Nephron progenitor cell (in vitro differentiated cells): ENCODE data around the gene ALOX12B.

Source experiments
- DNase-seq: peaks from one replicate; pipeline ENCODE4 v3.0.0; 2021
- H3K27ac Mint-ChIP-seq: 2 replicates; pipeline ENCODE4 v1.8.0; 2021; ENCODE audit warnings: mild to moderate bottlenecking, moderate library complexity, mixed read lengths
- H3K27me3 Mint-ChIP-seq: 2 replicates; pipeline ENCODE4 v1.8.0; 2021; ENCODE audit warnings: mild to moderate bottlenecking, low read depth, mixed read lengths; ENCODE audit not compliant: poor library complexity
- H3K36me3 Mint-ChIP-seq: 2 replicates; pipeline ENCODE4 v1.8.0; 2021; ENCODE audit warnings: low read depth, mixed read lengths
- H3K4me1 Mint-ChIP-seq: 2 replicates; pipeline ENCODE4 v1.8.0; 2021; ENCODE audit warnings: mixed read lengths
- H3K4me3 Mint-ChIP-seq: 2 replicates; pipeline ENCODE4 v1.8.0; 2021; ENCODE audit warnings: mild to moderate bottlenecking, moderate library complexity, mixed read lengths
- H3K9me3 Mint-ChIP-seq: 2 replicates; pipeline ENCODE4 v1.8.0; 2021; ENCODE audit warnings: mild to moderate bottlenecking, moderate library complexity, mixed read lengths
- CTCF ChIP-seq: fragments of 200-600 bp; sonication (generic); IDR thresholded peaks from 2 replicates; pipeline ENCODE4 v1.5.0; 2021; ENCODE audit warnings: antibody characterized with exemption

Gene ALOX12B

GRCh38 chr17:8126491-8127066 lies 39.1 kb upstream of the ALOX12B start:
- Mint-ChIP-seq H3K4me1 (peaks cover 37% of the 10 kb centered on the region), H3K4me3 (peak overlapping the region; percentile 93), H3K27ac (peak overlapping the region; percentile 31), H3K36me3 (no peaks in the 10 kb centered on the region), H3K27me3 (peaks cover 55% of the 10 kb centered on the region), H3K9me3 (no peaks in the 10 kb centered on the region)
- no peak for TF ChIP-seq CTCF
- DNase-seq, result peak; percentile 81

GRCh38 chr17:8125947-8126490 lies 38.5 kb upstream of the ALOX12B start:
- peak overlapping the region; percentile 91 for H3K27ac Mint-ChIP-seq
- H3K4me1 Mint-ChIP-seq, result peaks cover 37% of the 10 kb centered on the region
- TF ChIP-seq CTCF, result no peak
- DNase-seq, result peak; percentile 61
- H3K4me3 Mint-ChIP-seq, result peak overlapping the region; percentile 93
- H3K27me3 Mint-ChIP-seq, result peaks cover 56% of the 10 kb centered on the region
- no peaks in the 10 kb centered on the region for H3K9me3 Mint-ChIP-seq
- no peaks in the 10 kb centered on the region for H3K36me3 Mint-ChIP-seq

- Mint-ChIP-seq H3K4me3 (peak overlapping the region; percentile 93), H3K36me3 (no peaks in the 10 kb centered on the region), H3K4me1 (peaks cover 37% of the 10 kb centered on the region), H3K27me3 (peaks cover 61% of the 10 kb centered on the region), H3K27ac (peak overlapping the region; percentile 91), H3K9me3 (no peaks in the 10 kb centered on the region)
- TF ChIP-seq CTCF, result no peak
- DNase-seq, result peak; percentile 92
Observed at GRCh38 chr17:8125154-8125946, 37.8 kb upstream of the ALOX12B start.

GRCh38 chr17:8124350-8125153 lies 37.0 kb upstream of the ALOX12B start:
- Mint-ChIP-seq H3K4me1 (peaks cover 37% of the 10 kb centered on the region), H3K4me3 (peak overlapping the region; percentile 93), H3K36me3 (no peaks in the 10 kb centered on the region), H3K27ac (peak overlapping the region; percentile 31), H3K27me3 (peaks cover 60% of the 10 kb centered on the region), H3K9me3 (no peaks in the 10 kb centered on the region)
- TF ChIP-seq CTCF, result no peak
- DNase-seq, result peak; percentile 38

- Mint-ChIP-seq H3K36me3 (no peaks in the 10 kb centered on the region), H3K4me1 (peaks cover 37% of the 10 kb centered on the region), H3K9me3 (no peaks in the 10 kb centered on the region), H3K4me3 (peak within 1 kb of the TSS; percentile 93), H3K27ac (peak within 1 kb of the TSS; percentile 52), H3K27me3 (peaks cover 58% of the 10 kb centered on the region)
- TF ChIP-seq CTCF, result no peak
- peak; percentile 73 for DNase-seq
Observed at GRCh38 chr17:8123695-8124349, 36.3 kb upstream of the ALOX12B start, which contains the start of gene HES7. Gene HES7 (minus strand): TSS chr17:8124106. CDS start chr17:8124084, 22 bp downstream.
